GM12873 (cell line): Measurements from ENCODE around the gene ERBB2.

Experiments used
- CTCF ChIP-seq: IDR thresholded peaks from 2 replicates; pipeline ENCODE4 v1.5.1; 2012; ENCODE audit warnings: low read depth, mild to moderate bottlenecking, moderate library complexity, low read length, control low read depth; ENCODE audit not compliant: insufficient read depth; ENCODE audit errors: missing control alignments

The ERBB2 gene

GRCh38 chr17:39705786-39706348 lies 6.0 kb downstream of the ERBB2 start:
- TF ChIP-seq CTCF = no peak

GRCh38 chr17:39706383-39706782 lies 6.5 kb downstream of the ERBB2 start:
- no peak for TF ChIP-seq CTCF

- no peak for TF ChIP-seq CTCF
Measured at GRCh38 chr17:39706921-39707337, 7.1 kb downstream of the ERBB2 start.

- TF ChIP-seq CTCF = no peak
Measured at GRCh38 chr17:39709319-39709997, 9.6 kb downstream of the ERBB2 start.

GRCh38 chr17:39709998-39710964 lies 10.4 kb downstream of the ERBB2 start:
- no peak for TF ChIP-seq CTCF

- no peak for TF ChIP-seq CTCF
Measured at GRCh38 chr17:39711851-39712250, 12.0 kb downstream of the ERBB2 start.

- no peak for TF ChIP-seq CTCF
Measured at GRCh38 chr17:39714234-39714633, 14.4 kb downstream of the ERBB2 start.
